ENCODE data around the gene RYR3. TPM values are rescaled to one million over a fixed set of nuclear protein-coding genes. Genes with fewer than 3 reads are reported as not detected.

RYR3 gene
- total RNA-seq, 1 donor from 2014 or later, result not detected

DNA sequence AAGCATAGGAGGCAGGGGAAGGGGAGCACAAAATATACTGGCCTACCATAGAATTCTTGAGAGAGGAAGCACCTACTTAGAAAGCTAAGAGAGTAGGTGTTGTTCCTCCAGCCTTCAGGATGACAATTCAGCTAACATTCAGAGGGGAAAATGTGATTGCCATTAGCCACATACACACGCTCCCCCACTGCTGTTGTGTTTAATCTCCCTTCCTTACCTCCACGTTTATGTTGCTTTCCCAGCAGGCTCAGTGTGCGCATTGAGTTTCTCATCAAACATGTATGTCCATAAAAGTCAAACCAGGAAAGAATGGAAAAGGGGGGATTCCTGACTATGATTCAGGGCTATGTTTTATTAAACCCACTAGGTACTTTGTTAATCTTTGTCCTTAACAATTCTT, 512.4 kb downstream of the RYR3 start:
- DNase-seq (ENCODE audit: low read depth in 2 of 2), result no peak

DNA sequence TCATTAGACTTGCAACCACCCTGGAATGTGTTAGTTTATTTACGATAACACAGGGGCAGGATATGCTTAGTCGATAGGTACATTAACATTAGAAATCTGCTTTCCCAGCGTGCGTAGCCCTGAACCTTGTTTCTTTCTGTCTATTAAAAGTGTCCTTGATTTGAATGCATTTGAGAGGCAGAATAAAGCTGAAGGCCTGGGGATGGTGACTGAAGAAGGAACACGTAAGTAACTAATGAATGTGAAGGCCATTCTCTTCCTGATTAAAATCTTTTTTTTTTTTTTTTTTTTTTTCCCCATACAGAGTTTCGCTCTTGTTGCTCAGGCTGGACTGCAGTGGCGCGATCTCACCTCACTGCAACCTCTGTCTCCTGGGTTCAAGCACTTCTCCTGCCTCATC, 514.7 kb downstream of the RYR3 start:
- no peak for DNase-seq (ENCODE audit: low read depth in 2 of 2)

DNA sequence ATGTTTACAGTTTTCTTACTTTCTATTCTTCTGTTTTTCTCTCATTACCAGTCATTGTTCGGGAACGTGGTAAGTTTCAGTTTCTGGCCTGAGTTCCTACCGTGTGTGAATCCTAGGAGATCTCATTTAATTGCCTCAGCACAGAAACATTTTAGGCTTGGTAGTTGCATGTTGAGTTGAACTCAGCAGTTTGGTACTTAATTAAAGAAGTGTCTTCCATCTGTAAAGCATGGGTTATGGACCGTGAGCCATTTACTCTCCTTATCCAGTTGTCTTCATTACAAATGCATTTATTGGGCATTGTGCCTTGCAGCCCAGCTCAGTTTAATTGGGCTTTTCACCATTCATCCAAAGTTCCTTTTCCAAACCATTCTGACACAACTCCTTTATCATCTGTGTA, 515.4 kb downstream of the RYR3 start:
- no peak for DNase-seq (ENCODE audit: low read depth in 2 of 2)

DNA sequence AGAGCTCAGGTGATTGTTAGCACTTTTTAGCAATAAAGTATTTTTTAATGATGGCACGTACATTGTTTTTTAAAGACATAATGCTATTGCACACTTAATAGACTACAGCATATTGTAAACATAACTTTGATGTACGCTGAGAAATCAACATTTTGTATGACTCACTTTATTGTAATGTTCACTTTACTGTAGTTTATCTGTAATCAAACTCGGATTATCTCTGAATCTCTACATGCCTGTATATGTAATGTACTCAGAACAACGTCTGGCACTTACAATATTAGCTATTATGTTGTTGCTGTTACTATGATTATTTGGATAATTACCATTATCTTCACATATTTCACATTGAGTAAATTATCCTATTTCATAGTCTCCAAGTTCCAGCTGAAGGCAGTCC, 519.6 kb downstream of the RYR3 start:
- DNase-seq (ENCODE audit: low read depth in 2 of 2), result no peak

DNA sequence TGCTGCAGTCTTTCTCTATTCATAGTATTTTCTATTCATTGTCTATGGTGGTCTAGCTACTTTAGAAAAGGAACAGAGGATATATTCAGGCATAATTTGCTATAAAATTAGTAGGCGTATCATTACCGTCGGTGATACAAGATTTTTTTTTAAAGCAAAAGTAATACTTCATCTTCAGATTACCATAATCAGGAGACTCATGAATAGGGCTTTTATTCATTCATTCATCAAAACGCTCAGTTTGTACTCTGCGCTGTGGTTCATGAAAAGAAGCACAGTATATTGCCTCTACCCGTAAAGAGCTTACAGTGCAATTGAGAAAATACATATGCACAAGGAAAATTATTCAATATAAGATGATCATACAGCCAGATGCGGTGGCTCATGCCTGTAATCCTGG, 520.9 kb downstream of the RYR3 start:
- no peak for DNase-seq (ENCODE audit: low read depth in 2 of 2)

DNA sequence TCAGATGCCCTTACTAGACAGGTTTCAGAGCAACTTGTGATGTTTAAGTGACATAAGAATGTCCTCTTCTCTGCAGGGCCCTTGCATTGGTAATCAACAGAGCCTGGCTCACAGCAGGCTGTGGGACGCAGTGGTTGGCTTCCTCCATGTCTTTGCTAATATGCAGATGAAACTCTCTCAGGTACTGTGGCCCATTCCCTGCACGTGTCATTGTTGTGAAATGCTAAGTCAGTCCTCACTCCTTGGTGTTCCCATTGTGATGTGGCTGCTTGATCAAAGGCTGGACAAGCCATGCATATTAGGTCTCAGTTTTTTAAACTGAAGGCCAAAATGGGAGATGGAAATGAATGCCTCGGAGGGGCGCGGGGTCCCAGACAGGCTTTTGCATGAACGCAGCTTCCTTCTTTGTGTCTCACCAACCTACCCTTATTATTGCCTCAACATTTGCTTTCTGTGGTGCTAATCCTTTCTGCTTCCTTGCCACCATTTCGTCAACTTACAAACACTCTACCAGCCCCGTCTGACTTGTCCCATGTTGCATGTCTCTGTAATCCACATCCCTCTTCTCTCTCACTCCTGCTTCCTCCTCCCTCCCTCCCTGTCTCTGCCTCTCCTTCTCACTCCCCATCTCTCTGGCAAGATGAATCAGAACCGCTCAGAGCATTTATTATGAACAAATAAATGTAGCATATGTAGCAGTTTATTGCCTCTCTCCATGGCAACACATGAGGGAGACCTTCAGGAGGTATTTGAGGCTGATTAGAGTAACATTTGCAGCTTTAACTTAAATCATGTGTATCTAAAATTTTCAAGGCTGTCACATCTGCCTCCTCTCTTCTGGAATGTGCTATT, 524.4 kb downstream of the RYR3 start:
- no peak for DNase-seq (ENCODE audit: low read depth in 2 of 2)

DNA sequence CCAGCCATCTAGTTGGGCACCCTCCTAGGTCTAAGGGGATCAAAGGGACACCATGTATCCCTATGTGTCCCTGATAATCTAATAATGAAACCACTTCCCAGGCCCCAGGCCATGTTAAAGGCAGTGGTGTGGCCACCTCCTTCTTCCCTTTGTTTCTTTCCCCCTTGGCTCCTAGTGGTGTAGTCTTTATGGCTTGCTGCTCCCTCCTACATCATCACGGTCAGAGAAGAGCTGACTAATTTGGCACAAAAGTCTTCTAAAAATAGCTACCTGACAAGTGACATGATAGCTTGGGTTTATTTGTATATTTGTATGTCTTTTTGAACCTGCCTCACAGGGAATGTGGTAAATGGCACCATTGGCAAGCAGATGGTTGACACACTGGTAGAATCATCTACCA, 526.5 kb downstream of the RYR3 start:
- DNase-seq (ENCODE audit: low read depth in 2 of 2), result no peak

DNA sequence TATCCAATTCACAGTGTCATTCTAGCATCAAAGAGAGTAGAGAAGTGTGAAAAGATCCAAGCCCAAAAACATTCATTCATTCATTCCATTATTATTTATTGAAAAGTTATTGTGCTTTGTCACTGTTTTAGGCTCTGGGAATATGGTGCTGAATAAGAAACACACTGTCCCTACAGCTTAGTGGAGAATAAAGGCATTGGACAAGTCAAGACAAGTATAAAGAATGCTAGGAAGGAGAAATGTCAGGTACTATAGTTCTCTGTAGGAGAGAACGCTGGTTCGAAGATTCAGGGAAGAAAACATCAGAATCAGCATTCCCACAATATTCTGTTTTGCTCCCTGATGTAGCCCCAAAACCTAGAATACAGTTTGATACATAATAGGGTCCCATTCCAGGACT, 528.8 kb downstream of the RYR3 start:
- no peak for DNase-seq (ENCODE audit: low read depth in 2 of 2)

DNA sequence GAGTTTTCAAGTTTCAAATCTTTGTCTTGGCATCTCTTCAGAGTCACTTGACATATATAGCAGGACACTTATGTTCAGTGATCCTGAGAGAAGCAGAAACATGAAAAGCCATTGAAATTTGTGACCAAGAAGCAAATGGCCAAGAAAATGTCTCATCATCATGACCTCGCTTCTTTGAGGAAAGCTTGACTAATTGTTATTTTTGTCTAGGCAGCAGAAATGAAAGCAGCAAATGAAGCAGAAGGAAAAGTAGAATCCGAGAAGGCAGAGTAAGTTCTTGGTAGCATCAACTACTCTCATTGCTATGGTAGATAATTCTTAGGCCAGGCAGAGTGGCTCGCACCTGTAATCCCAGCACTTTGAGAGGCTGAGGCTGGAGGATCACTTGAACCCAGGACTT, 529.8 kb downstream of the RYR3 start:
- no peak for DNase-seq (ENCODE audit: low read depth in 2 of 2)

DNA sequence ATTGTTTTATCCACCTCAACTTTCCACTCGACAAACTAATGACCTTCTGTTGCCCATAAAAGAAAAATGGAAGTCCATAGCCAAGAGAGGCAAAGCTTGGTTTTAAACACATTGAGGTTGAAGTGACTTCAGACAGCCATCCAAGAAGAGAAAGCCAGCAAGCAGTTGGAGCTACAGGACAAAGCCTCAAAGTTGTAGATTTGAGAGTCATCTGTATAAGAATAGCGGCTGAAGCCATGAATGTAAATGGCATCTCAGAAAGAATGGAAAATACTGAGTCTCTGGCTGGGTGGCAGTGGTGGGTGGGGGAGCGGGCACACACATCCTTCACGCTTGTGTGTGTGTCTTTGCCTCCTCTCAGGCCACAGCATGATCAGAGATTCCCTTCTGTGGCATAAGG, 533.4 kb downstream of the RYR3 start:
- DNase-seq (ENCODE audit: low read depth in 2 of 2), result no peak

DNA sequence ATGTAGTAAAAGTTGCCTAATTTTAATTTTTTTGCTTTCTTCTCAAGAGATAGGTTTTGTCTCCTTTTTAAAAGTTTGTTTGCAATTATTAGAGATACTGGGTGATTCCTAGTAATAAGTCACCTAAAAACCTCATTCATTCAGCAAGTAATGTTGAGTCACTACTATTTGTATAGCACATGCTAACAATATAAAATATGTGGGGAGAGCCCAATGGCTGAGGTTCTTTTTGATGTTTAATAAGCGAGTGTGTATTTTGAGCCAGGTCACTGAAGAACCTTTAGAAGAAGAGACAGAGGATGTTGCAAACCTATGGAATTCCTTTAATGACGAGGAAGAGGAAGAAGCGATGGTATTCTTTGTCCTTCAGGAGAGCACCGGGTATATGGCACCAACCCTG, 533.8 kb downstream of the RYR3 start:
- no peak for DNase-seq (ENCODE audit: low read depth in 2 of 2)

DNA sequence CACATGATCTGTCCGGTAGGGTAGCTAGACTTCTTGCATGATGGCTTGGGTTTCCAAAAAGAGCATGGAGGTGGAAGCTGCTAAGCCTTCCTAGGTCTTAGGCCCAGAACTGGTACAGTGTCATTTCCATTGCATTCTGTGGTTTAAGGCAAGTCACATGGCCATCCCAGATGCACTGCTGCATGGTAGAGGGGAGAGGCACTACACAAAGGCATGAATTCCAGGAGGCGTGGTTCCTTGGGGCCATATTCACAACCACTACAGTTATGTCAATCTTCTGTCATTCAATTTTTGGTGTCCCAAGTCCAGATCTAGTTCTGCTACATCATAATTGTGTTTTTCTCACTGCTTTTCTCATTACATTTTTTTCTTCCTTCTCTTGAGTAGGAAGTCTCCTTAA, 535.4 kb downstream of the RYR3 start:
- no peak for DNase-seq (ENCODE audit: low read depth in 2 of 2)

DNA sequence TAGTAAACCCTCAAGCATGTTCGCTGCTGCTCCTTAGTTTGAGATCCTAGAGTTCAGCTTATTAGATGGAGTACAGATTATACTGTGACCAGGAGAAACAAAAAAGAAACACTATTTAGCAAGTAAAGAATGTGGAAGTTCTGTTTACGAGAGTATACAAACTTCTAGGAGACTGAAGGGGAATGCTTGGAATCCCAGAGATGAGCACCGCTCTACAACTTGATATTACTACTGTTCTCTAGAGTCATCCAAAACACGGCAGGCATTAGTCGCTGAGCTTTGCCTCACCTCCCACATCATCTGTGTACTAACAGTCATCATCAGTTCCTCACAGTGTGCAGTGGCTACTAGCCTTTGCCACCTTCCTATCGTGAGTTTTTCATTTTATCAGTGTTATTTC, 536.1 kb downstream of the RYR3 start:
- DNase-seq (ENCODE audit: low read depth in 2 of 2), result no peak

DNA sequence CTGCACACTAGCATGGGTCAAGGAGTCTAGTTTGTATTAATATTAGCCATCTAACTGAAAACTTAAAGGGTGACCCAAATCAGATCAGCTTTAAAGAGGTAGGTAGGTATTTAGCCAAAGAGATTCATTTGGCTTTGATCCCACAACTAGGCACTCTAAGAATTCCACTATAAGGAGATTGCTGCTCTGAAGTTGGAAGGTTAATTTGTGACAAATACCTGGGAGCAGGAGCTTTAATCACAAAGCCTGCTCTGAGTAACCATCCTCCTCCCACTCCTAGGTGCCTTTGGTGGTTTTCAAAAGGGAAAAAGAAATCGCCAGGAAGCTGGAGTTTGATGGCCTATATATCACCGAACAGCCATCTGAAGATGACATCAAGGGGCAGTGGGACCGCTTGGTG, 537.2 kb downstream of the RYR3 start:
- no peak for DNase-seq (ENCODE audit: low read depth in 2 of 2)

DNA sequence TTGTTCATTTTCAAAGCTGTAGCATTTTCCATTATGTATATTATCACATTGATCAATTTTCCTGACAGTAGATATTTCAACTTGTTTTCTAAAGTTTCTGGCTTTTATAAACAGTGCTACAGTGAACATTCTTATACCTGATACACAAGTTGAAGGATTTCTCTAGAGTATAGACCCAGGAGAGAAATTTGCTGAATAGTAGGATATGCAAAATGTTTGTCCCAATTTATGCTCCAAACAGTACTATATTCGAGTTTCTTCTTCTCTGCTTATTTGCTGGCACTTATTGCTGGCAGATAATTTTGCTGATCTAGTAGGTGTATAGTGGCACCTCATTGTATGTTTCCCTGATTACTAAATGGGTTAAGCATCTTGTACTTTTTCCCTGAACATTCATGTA, 540.3 kb downstream of the RYR3 start:
- DNase-seq (ENCODE audit: low read depth in 2 of 2), result no peak

DNA sequence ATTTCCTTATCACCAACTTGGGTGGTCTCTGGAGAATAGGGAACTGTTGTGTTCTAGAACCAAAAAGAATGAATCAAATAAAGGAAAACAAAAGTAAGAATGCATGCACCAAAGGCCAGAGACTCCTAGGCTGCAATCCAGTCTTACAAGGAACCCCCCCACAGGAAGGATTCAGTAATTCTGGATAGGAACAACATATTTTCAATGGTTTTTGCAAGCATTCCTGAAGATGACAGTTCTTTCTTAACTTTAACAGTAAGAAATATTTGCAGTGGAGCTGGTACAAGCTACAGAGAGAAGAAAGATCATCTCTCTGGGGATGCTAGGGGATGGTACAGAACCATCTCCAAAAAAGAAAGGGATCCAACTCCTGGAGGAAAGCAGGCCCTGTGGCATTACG, 541.3 kb downstream of the RYR3 start:
- DNase-seq (ENCODE audit: low read depth in 2 of 2), result no peak

DNA sequence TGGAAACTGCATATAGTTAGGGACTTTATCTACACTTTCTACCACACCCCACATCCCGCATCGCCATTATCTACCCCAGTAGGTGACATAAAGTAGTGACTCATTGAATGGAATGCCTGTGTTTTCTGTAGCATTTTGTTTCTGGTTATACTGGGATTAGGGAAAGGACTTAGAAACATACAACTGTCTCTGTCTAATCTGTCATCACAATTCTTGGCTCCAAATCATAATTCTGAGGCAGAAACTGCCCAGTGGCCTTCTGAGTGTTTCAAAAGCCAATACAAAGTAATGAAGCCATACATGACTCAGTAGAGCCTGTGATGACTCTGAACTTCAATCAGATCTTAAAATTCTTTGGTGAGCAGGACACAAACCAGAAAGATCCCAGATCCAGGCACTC, 541.8 kb downstream of the RYR3 start:
- no peak for DNase-seq (ENCODE audit: low read depth in 2 of 2)

DNA sequence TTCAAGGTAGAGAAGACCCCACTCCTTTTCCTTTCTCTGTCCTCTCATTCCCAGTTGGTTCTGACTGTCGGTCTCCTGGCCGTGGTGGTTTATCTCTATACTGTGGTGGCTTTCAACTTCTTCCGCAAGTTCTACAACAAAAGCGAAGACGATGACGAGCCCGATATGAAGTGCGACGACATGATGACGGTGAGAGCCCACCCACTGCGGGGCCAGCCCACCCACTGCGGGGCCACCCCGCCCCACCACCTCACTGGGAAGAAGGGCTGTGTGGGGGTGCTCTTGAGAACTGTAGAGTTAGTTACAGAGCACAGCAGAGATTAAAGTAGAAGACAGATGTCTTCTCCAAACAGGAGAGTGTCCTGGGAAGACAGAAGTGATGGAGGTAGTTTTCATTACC, 547.0 kb downstream of the RYR3 start:
- DNase-seq (ENCODE audit: low read depth in 2 of 2), result no peak

DNA sequence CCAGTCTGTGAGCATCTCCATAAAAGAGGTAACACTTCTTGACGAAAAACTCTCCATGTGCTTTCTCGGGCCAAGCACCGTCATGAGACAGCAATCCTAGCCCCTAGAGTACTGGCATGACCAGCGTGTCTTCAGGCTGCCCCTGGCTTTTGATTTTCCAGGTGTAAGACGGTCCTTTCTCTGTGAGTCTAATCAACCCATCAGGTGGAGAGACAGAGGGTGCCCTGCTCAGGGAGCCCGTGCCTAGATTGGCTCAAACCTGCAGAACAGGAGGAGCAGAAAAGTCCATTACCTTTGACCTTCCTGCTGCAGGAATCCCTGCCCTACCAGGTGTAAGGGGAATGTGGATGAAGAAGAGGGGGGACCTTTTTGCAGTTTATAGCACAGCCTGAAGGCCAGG, 548.1 kb downstream of the RYR3 start:
- DNase-seq (ENCODE audit: low read depth in 2 of 2), result no peak

DNA sequence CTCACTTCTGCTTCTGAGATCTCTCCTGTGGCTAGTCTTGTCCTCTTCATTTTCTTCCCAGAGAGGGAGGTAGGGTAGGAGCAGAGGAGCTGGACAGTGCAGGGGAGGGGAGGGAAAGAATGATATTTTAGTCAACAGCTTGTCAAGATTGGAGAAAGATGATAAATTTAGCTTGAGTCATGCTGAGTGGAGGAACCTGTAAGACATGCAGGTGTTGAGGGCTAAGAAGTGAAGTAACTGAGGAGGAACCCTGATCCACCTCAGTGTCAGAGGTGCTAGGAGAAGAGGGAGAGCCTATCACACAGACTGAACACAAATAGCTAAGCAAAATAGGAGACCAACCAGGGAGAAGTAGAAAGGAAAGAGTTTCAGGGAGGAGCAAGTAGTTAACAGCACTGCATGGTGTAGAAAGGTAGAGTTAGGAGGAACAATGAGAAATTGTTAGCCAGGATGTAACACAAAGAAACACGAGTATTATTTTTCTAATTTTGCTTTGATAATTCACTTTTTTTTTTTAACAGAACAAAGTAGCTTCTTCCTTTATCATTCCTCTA, 549.3 kb downstream of the RYR3 start:
- DNase-seq (ENCODE audit: low read depth in 2 of 2), result no peak

DNA sequence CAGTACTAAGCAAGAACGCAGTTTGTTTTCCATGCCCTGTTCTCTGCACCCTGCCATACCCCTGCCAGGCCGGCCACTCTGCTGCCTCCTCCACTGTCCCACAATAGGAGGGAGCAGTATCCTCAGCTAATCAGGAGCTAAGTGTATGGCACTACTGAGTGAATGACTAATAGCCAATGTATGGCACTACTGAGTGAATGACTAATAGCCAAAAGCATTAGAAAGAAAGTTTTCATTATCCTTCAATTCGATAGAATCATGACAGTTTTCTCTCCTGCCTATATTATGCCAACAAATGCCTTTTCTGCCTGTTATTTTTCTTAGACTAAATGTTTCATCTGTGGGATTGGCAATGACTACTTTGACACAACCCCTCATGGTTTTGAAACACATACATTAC, 550.0 kb downstream of the RYR3 start:
- peak in 1 of 2 donors; percentile 20 for DNase-seq (ENCODE audit: low read depth in 2 of 2)

DNA sequence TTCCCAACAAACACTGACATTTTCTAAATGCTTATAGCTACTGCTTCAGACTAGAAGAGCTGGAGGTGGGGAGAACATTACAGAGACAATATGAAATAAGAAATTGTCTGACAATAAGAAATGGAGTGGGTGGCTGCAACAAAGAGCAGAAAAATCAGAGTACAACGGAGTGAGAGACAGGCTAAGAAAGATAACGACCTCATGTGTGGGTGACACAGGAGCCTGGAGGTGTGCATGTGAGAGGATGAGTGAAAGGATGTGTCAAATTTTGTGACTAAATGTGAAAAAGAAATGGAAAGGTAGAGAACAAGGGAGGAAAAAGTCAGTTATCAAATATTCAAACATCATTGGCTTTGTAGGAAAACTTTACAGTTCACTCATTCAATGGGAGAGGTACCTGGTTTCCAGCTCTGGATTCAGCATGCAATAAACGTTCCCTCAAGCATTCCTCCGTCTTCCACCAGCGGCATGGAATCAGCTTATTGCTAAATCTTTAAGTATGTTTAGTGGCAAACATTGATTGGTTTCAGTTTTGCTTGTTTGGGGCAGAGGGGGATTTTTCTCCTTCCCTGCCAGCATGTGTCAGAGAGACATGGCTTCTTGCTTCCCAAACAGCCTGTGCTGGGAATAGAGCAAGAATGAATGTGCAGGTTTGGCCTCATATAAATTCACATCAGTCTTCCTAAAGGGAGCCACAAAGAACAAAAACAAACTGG, 553.8 kb downstream of the RYR3 start:
- DNase-seq (ENCODE audit: low read depth in 2 of 2), result no peak

DNA sequence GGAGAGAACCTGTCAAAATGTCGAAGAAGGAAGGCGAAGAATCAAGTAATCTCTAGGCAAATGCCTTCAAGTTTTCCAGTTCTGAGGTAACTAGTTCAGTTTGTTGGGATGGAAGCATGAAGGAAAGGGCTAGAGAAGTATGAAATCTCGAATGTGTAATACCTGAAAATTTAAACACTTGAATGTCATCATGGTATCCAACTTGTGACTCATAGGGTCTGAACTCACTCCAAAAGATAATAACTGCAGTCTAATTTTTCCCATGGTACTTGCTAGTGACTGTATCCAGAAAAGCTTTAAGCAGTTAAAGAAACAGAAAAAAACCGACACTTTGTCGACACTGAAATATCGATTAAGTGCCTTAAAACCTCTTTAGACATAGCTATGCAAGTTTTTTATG, 554.6 kb downstream of the RYR3 start:
- DNase-seq (ENCODE audit: low read depth in 2 of 2), result no peak

All from dermis microvascular lymphatic vessel endothelial cell (primary cell).